Activated T-cell treated with anti-CD3 and anti-CD28 coated beads, Interleukin-2, amount 50 U/mL, for 24 hours (primary cell): ENCODE measurements around the gene AP3B1.

ENCODE experiments used
- DNase-seq: peaks from one replicate; pipeline ENCODE4 v3.0.0-alpha.2; 2020
- H3K27ac Mint-ChIP-seq: 2 replicates; pipeline ENCODE4 v1.8.0; 2020; ENCODE audit warnings: mild to moderate bottlenecking, mixed read lengths
- H3K27me3 Mint-ChIP-seq: 2 replicates; pipeline ENCODE4 v1.8.0; 2020; ENCODE audit warnings: mixed read lengths
- H3K36me3 Mint-ChIP-seq: 2 replicates; pipeline ENCODE4 v1.8.0; 2020; ENCODE audit warnings: low read depth, mixed read lengths
- H3K4me1 Mint-ChIP-seq: 2 replicates; pipeline ENCODE4 v1.8.0; 2020; ENCODE audit warnings: low read depth, mixed read lengths
- H3K4me3 Mint-ChIP-seq: 2 replicates; pipeline ENCODE4 v1.8.0; 2020; ENCODE audit warnings: mild to moderate bottlenecking, moderate library complexity, mixed read lengths
- H3K9me3 Mint-ChIP-seq: 2 replicates; pipeline ENCODE4 v1.8.0; 2020; ENCODE audit warnings: mixed read lengths

Gene AP3B1

GRCh38 chr5:78279194-78279593 lies 15.3 kb downstream of the AP3B1 start:
- Mint-ChIP-seq H3K27me3 (no peaks in the 10 kb centered on the region), H3K36me3 (no peaks in the 10 kb centered on the region), H3K4me3 (no peak overlapping the region), H3K4me1 (peaks cover 26% of the 10 kb centered on the region), H3K27ac (no peak overlapping the region), H3K9me3 (no peaks in the 10 kb centered on the region)
- DNase-seq: no peak

GRCh38 chr5:78277715-78278114 lies 16.8 kb downstream of the AP3B1 start:
- Mint-ChIP-seq H3K4me3 (no peak overlapping the region), H3K27me3 (no peaks in the 10 kb centered on the region), H3K36me3 (peaks cover 2% of the 10 kb centered on the region), H3K27ac (no peak overlapping the region), H3K9me3 (no peaks in the 10 kb centered on the region), H3K4me1 (peaks cover 24% of the 10 kb centered on the region)
- DNase-seq: no peak

- DNase-seq: no peak
- Mint-ChIP-seq H3K27me3 (no peaks in the 10 kb centered on the region), H3K4me1 (peaks cover 23% of the 10 kb centered on the region), H3K27ac (no peak overlapping the region), H3K36me3 (peaks cover 8% of the 10 kb centered on the region), H3K4me3 (no peak overlapping the region), H3K9me3 (no peaks in the 10 kb centered on the region)
Measured at GRCh38 chr5:78275998-78276543, 18.4 kb downstream of the AP3B1 start.

- Mint-ChIP-seq H3K27me3 (no peaks in the 10 kb centered on the region), H3K36me3 (peaks cover 8% of the 10 kb centered on the region), H3K4me3 (no peak overlapping the region), H3K9me3 (no peaks in the 10 kb centered on the region), H3K4me1 (peaks cover 23% of the 10 kb centered on the region), H3K27ac (no peak overlapping the region)
- no peak for DNase-seq
Measured at GRCh38 chr5:78274540-78275197, 19.8 kb downstream of the AP3B1 start.

- no peaks in the 10 kb centered on the region for H3K9me3 Mint-ChIP-seq
- no peaks in the 10 kb centered on the region for H3K27me3 Mint-ChIP-seq
- H3K36me3 Mint-ChIP-seq: peaks cover 8% of the 10 kb centered on the region
- H3K27ac Mint-ChIP-seq: no peak overlapping the region
- peaks cover 27% of the 10 kb centered on the region for H3K4me1 Mint-ChIP-seq
- no peak for DNase-seq
- H3K4me3 Mint-ChIP-seq: no peak overlapping the region
Measured at GRCh38 chr5:78273436-78273835, 21.1 kb downstream of the AP3B1 start.

GRCh38 chr5:78271766-78272165 lies 22.7 kb downstream of the AP3B1 start:
- no peaks in the 10 kb centered on the region for H3K27me3 Mint-ChIP-seq
- peak overlapping the region; percentile 20 for H3K27ac Mint-ChIP-seq
- H3K36me3 Mint-ChIP-seq: peaks cover 9% of the 10 kb centered on the region
- H3K4me3 Mint-ChIP-seq: no peak overlapping the region
- H3K4me1 Mint-ChIP-seq: peaks cover 22% of the 10 kb centered on the region
- no peak for DNase-seq
- H3K9me3 Mint-ChIP-seq: no peaks in the 10 kb centered on the region

GRCh38 chr5:78269088-78269703 lies 25.3 kb downstream of the AP3B1 start:
- no peaks in the 10 kb centered on the region for H3K9me3 Mint-ChIP-seq
- H3K36me3 Mint-ChIP-seq: peaks cover 30% of the 10 kb centered on the region
- no peaks in the 10 kb centered on the region for H3K27me3 Mint-ChIP-seq
- peaks cover 20% of the 10 kb centered on the region for H3K4me1 Mint-ChIP-seq
- no peak overlapping the region for H3K4me3 Mint-ChIP-seq
- DNase-seq: no peak
- no peak overlapping the region for H3K27ac Mint-ChIP-seq

- DNase-seq: no peak
- Mint-ChIP-seq H3K36me3 (peaks cover 35% of the 10 kb centered on the region), H3K27ac (no peak overlapping the region), H3K9me3 (no peaks in the 10 kb centered on the region), H3K27me3 (no peaks in the 10 kb centered on the region), H3K4me1 (peaks cover 14% of the 10 kb centered on the region), H3K4me3 (no peak overlapping the region)
Measured at GRCh38 chr5:78268356-78268755, 26.1 kb downstream of the AP3B1 start.

GRCh38 chr5:78265163-78265562 lies 29.3 kb downstream of the AP3B1 start:
- DNase-seq: no peak
- Mint-ChIP-seq H3K36me3 (peaks cover 51% of the 10 kb centered on the region), H3K27me3 (no peaks in the 10 kb centered on the region), H3K9me3 (no peaks in the 10 kb centered on the region), H3K4me3 (no peak overlapping the region), H3K4me1 (peaks cover 7% of the 10 kb centered on the region), H3K27ac (no peak overlapping the region)

GRCh38 chr5:78264600-78264999 lies 29.9 kb downstream of the AP3B1 start:
- no peak overlapping the region for H3K27ac Mint-ChIP-seq
- no peak overlapping the region for H3K4me3 Mint-ChIP-seq
- peaks cover 54% of the 10 kb centered on the region for H3K36me3 Mint-ChIP-seq
- no peaks in the 10 kb centered on the region for H3K9me3 Mint-ChIP-seq
- H3K27me3 Mint-ChIP-seq: no peaks in the 10 kb centered on the region
- no peak for DNase-seq
- H3K4me1 Mint-ChIP-seq: peaks cover 7% of the 10 kb centered on the region

- Mint-ChIP-seq H3K9me3 (peaks cover 2% of the 10 kb centered on the region), H3K4me3 (no peak overlapping the region), H3K27me3 (no peaks in the 10 kb centered on the region), H3K4me1 (peaks cover 31% of the 10 kb centered on the region), H3K27ac (no peak overlapping the region), H3K36me3 (peaks cover 79% of the 10 kb centered on the region)
- DNase-seq: no peak
Measured at GRCh38 chr5:78260771-78261170, 33.7 kb downstream of the AP3B1 start.

DNA sequence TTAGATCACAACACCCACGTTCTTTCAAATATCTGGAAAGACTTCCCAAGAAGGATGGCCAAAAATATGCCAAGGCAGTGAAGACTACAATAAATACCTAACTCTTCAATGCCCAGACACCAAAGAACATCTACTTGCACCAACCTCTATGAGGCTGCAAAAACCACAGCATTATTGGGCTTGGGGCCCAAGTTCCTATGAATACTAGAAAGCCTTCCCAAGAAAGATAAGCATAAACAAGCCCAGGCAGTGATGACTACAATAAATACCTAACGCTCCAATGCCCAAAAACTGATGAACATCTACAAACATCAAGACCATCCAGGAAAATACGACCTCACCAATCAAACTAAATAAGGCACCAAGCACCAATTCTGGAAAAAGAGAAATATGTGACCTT lies 41.3 kb downstream of the AP3B1 start:
- H3K27ac Mint-ChIP-seq: no peak overlapping the region
- no peak for DNase-seq
- H3K27me3 Mint-ChIP-seq: no peaks in the 10 kb centered on the region
- H3K36me3 Mint-ChIP-seq: peaks cover 71% of the 10 kb centered on the region
- H3K9me3 Mint-ChIP-seq: peaks cover 14% of the 10 kb centered on the region
- H3K4me1 Mint-ChIP-seq: peaks cover 32% of the 10 kb centered on the region
- H3K4me3 Mint-ChIP-seq: no peak overlapping the region

GRCh38 chr5:78252715-78253114 lies 41.8 kb downstream of the AP3B1 start:
- DNase-seq: no peak
- Mint-ChIP-seq H3K9me3 (peaks cover 13% of the 10 kb centered on the region), H3K36me3 (peaks cover 67% of the 10 kb centered on the region), H3K27ac (no peak overlapping the region), H3K4me3 (no peak overlapping the region), H3K27me3 (no peaks in the 10 kb centered on the region), H3K4me1 (peaks cover 28% of the 10 kb centered on the region)

DNA sequence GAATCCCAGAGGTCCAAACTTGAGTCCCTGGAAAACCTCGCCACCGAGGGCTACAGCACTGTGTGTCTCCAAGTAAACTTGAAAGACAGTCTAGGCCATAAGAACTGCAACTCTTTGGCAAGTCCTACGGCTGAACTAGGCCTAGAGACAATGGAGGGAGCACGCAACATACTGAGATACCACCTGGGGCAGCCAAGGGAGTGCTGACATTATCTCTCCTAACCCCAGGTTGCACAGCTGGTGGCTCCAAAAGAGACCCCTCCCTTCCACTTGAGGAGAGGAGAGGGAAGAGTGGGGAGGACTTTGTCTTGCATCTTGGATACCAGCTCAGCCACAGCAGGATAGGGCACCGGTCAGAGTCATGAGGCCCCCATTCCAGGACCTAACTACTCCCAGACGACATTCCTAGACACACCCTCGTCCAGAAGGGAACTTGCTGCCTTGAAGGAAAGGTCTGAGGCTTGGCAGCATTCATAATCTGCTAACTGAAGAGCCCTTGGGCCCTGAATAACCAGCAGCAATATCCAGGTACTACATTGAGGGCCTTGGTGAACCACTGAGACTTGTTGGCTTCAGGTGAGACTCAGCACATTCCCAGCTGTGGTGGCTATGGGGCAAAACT lies 42.7 kb downstream of the AP3B1 start:
- peaks cover 59% of the 10 kb centered on the region for H3K36me3 Mint-ChIP-seq
- DNase-seq: no peak
- no peak overlapping the region for H3K4me3 Mint-ChIP-seq
- peaks cover 20% of the 10 kb centered on the region for H3K4me1 Mint-ChIP-seq
- no peaks in the 10 kb centered on the region for H3K27me3 Mint-ChIP-seq
- peaks cover 13% of the 10 kb centered on the region for H3K9me3 Mint-ChIP-seq
- H3K27ac Mint-ChIP-seq: no peak overlapping the region

- H3K9me3 Mint-ChIP-seq: no peaks in the 10 kb centered on the region
- no peaks in the 10 kb centered on the region for H3K27me3 Mint-ChIP-seq
- H3K27ac Mint-ChIP-seq: no peak overlapping the region
- H3K36me3 Mint-ChIP-seq: peaks cover 21% of the 10 kb centered on the region
- DNase-seq: no peak
- H3K4me1 Mint-ChIP-seq: peaks cover 8% of the 10 kb centered on the region
- no peak overlapping the region for H3K4me3 Mint-ChIP-seq
Measured at GRCh38 chr5:78245136-78245535, 49.4 kb downstream of the AP3B1 start.
